HG03558 (cell line): ENCODE results near the gene MYLK.
"Not testable (repeated sequence)": the region's sequence is repeated elsewhere in the genome, so short reads cannot be mapped to it uniquely, and the experiment has no call there.

ENCODE experiments used
- ATAC-seq: cut with Tn5 transposase; IDR thresholded peaks from one replicate; pipeline ENCODE4 v1.9.1; 2021; ENCODE audit warnings: moderate number of reproducible peaks; ENCODE audit not compliant: unreplicated experiment; ENCODE audit errors: extremely low read depth

Gene MYLK

DNA sequence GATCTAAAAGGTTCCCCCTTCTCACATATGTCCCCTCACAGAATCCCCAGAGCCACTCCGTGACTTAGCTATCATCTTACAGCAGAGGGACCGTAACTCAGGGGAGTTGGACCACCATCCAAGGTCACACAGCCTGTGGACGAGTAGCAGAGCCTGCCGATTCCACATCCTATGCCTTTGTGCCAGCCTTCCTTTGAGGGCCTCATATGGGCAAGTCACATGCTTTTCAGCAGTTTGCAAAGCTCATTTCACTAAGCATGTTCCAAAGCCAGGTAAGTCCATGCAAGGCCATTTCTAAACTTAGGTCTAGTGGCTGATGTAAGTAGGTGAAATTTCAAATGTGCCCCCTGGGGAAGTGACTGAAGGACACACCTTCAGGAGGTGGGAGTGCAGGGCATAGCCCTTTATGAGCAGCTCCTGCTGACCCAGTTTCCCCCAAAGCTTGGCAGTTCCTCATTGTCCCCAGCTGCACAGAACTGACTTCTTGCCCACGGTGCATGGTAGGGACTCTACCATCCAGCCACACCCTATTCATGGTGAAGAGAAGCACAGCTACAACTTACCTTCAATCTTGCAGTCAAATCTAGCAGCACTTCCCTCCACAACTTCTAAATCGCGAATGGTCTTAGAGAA lies 265.9 kb downstream of the MYLK start:
- ATAC-seq, result no peak

DNA sequence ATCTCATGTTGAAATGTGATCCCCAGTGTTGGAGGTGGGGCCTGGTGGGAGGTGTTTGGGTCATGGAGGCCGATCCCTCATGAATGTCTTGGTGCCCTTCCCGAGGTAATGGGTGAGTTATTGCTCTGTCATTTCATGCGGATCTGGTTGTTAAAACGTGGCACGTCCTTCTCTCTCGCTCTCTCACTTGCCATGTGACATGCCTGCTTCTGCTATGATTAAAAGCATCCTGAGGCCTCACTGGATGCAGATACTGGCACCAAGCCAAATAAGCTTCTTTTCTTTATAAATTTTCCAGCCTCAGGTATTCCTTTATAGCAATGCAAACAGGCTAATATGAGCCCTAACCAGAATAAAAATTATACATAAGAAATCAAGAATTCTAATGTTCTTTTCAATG lies 267.5 kb downstream of the MYLK start:
- ATAC-seq, result no peak

DNA sequence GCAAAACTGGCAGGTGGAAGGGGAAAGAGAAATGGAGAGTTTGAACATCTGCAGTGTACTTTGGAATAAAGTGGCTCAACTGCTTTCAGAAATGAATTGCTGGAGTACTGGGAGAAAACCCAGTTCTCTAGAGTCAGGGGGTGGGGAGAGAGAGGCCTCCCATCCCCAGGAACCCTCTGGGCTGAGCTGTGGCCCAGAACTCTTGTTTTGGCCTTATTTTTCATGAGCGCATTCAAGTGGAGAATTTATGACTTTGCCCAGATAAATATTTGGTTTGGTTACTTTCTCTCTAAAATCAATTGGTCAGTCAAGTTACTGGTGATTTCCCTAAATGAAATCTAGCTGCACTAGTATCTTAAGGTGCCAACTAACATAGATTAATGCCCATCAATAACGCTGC lies 270.6 kb downstream of the MYLK start:
- ATAC-seq, result no peak

DNA sequence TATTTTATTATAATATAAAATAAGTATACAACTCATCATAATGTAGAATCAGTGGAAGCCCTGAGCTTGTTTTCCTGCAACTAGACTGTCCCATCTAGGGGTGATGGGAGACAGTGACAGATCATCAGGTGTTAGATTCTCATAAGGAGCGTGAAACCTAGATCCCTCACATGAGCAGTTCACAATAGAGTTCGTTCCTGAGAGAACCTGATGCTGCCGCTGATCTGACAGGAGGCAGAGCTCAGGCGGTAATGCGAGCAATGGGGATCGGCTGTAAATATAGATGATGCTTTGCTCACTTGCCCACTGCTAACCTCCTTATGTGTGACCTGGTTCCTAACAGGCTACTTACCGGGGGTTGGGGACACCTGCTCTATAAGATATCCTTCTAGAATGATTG lies 272.5 kb downstream of the MYLK start:
- ATAC-seq, result not testable (repeated sequence)

DNA sequence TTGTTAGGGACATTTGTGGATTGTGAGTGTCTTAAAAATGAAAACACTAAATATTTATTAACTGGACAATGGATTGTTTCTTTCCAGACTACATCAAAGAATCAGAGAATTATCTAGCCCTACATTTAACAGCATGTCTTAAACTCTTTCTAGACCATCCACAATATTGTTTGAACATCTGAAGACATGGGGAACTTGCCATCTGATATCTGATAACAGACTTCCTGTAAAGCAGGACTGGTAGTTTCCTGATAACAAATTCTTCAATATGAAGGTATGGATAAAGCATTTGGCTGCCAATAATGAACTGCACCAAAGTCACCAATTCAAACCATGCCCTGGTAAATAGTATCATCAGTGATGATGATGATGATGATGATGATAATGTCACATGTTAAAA lies 273.1 kb downstream of the MYLK start:
- ATAC-seq, result no peak

DNA sequence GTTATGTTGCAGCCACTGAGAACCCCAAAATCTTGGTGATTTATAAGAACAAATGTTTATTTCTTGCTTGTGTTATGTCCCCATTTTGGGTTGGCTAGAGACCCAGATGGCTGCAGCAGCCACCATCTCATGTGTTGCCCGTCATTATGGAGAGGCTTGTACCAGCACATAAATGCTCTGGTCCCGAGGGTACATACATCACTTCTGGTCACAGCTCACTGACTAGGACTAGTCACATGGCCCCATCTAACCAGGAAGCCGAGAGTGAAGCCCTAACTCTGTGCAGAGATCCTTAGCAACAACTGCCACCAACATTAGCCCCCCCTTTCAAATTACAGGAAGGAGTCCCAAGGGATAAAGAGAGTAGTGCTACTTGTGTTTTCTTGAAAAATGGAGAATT lies 273.8 kb downstream of the MYLK start:
- no peak for ATAC-seq

DNA sequence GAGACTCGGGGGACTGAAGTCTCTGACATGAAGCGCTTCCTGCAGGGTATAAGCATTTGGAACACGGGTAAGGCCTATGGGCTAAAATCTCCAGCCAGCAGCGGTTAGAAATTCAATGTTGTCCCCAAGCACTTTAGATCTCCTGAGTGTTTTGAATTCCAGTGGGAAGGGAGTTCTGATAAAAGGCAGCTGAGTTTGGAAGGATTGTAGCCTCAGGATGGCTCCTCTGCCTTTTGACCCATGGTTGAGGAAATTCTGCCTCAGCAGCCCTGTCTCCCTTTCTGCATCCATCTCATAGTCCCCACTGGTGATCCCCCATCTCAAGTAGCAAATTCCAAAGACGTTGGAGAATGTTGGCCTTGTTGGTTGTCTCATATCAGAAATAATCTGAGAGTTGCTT lies 275.1 kb downstream of the MYLK start:
- no peak for ATAC-seq

DNA sequence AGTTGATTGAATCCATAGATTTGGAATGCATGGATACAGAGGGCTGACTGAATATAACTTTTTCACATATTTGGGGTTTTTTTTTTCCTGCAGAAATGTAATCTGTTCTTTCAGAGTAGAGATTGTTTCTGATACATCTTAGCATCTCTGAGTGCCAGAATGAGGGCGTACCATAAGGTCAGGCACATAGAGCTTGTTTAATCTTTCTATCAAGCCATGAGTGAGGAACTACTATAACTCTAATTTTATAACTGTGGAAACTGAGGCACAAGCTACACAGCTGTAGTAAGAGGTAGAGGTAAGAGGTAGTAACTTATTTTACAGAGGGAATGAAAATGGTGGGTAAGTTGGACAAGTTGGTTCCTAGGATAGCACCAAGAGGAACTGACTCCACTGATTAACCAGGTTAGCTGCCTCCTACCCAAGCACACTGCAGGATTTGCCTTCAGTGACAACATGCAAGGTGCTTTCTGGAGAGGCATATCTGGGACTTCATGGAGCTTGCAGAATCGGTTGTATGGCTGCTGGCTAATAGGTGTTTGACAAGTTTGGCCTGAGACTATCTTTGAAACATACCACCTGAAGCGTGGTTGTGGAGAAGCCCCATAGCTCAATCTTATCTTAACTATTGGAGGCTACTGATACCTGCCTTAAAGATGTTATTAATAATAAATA lies 275.7 kb downstream of the MYLK start:
- no peak for ATAC-seq

DNA sequence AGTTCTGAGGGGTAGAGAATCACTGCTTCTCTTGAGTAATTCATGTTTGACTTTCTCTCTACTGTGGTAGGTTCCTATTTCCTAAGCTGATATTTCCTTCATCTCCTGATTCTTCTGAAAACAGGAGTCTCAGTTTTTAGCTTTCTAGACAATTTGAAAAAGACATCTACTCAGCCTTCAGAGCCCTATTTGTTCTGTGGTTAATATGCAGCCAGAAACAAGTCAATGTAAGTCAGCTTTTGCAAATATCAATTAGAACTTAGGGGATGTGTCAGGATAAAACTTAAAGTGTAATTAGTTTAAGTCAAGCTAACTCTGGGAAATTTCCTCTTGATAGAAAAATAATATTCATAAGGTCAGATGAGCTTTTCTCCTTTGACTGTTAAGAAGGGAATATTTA lies 277.6 kb downstream of the MYLK start:
- no peak for ATAC-seq

DNA sequence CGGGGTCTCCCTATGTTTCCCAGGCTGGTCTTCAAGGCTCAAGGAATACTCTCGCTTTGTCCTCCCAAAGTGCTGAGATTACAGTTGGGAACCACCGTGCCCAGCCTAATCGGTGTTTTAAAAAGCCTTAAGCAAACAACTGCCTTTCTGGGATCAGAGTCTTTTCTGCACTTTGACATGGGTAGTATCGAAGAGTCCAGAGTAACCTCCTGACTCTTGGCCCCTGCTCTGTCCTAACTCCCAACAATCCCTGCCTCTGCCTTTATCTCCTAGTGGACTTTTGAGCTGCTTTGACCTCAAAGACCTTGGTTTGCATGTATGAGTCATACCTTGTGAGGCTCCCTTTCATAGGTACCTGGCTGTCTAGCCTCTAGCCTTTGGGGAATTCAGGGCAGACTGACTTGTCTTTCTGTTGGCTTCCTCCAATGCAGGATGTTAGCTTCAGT lies 278.3 kb downstream of the MYLK start:
- ATAC-seq, result peak; percentile 50

DNA sequence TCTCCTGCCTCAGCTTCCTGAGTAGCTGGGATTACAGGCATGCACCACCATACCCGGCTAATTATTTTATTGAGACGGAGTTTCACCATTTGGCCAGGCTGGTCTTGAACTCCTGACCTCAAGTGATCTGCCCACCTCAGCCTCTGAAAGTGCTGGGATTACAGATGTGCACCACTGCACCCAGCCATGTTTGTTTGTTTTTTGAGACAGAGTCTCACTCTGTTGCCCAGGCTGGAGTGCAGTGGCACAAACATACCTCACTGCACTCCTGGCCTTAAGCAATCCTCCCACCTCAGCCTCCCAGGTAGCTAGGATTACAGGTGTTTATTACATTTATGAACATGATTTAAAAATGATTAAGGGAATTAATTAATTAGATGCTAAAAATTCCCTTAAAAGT lies 281.0 kb downstream of the MYLK start:
- not testable (repeated sequence) for ATAC-seq

DNA sequence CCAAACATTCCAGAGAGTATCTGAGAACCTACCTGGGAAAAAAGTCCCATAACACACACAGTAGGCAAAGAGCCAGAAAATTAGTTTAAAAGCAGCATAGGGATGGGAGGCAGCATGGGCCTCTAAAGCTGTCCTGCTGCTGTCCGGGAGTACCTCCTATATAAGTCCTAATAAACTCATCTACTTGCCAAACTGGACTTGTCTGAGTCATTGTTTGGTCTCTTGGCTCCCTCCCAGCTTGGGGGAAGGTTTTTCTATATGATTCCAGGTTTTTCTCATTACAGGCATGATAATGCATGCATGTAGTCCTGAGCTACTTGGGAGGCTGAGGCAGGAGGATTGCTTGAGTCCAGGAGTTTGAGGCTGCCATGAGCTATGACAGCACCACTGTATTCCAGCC lies 281.8 kb downstream of the MYLK start:
- no peak for ATAC-seq

DNA sequence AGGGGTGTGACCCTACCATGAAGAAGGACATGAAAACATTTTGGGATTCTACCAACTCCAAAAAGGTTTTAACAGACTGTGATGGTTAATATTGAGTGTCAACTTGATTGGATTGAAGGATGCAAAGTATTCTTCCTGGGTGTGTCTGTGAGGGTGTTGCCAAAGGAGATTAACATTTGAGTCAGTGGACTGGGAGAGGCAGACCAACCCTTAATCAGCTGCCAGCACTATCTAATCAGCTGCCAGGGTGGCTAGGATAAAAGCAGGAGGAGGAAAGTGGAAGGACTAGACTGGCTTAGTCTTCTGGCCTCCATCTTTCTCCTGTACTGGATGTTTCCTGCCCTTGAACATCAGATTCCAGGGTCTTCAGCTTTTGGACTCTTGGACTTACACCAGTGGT lies 283.3 kb downstream of the MYLK start:
- ATAC-seq, result not testable (repeated sequence)

DNA sequence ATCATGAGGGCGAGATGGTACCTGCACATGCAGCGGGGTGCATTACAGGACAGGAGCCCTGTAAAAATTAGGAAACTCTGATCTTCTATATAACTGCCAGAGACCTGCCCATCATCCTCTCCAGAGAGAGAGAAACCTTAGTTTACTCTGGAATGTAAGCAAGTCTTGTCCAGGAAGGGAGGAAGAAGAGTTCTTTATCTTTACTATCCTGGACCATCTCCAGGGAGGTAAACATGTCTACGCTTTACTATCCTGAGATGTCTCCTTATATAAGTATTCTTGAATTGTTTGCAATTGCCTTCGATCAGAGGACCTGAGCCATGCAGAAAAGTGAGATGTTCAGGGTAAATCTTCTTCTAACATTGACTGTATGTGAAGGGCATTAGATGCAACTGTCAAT lies 286.6 kb downstream of the MYLK start:
- no peak for ATAC-seq

DNA sequence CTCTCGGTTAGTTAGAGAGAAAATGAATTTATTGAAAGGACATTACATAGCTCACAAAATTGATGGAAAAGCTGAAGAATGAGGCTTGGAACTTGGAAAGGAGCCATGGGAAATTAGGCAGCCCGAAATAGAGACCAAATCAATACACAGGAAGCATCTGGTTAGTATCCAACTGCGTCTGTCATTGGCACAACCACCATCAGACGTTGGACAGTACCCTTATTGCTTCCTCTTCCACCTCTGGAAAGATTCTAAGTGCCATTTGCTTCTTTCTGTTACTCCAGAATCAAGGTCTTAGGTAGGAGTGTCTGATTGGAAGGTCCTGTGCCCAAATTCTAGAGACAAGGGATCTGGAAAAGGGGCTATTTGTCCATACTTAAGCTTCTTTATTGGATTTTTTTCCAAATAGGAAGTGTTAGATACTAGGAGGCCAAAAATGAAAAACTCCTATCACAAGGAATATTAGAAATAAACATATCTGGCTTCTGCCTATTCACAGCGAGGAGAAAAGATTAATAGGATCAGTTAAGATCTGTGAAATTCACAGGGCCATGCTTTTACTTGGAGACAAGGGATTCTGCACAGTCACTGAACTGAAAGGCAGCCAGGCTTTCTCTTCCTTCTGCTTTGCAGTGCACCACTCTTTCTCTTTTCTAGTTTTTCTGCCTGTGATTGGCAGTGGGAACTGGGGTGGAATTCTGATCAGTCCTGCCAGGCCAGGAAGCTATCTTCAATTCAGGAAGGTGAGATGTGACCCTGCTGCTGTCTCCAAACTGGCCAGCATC lies 288.5 kb downstream of the MYLK start:
- ATAC-seq, result no peak

DNA sequence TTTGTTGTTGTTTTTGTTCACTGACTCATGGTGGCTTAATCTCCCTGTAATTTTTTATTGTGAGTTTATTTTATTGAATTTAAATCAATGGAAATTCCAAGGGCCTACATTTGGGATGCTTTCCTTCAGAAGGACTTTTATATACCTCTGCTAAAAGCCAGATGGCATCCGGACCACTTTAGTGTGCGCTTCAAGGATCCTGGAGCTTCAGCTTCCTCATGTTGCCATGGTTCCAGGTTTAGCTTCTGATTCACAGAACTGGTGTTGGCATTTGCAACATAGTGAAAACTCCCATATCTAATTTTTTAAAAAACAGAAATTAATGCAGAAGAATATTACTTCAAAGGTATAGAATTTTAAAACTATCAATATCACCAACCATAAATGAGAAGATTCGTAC lies 290.8 kb downstream of the MYLK start:
- ATAC-seq, result no peak

DNA sequence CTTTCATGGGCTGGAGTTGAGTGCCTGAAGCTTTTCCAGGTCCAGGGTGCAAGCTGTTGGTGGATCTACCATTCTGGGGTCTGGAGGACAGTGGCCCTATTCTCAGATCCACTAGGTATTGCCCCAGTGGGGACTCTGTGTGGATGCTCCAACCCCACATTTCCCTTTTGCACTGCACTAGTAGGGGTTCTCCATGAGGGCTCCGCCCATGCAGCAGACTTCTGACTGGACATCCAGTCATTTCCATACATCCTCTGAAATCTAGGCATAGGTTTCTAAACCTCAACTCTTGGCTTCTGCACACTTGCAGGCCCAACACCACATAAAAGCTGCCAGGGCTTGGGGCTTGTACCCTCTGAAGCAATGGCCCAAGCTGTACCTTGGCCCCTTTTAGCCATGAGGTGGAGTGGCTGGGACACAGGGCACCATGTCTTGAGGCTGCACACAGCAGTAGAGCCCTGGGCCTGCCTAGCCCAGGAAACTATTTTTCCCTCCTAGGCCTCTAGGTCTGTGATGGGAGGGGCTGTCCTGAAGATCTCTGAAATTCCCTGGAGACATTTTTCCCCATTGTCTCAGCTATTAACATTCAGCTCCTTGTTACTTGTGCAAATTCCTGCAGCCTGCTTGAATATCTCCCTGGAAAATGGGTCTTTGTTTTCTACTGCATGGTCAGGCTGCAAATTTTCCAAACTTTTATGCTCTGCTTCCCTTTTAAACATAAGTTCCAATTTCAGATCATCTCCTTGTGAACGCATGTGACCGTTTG lies 293.3 kb downstream of the MYLK start:
- no peak for ATAC-seq

DNA sequence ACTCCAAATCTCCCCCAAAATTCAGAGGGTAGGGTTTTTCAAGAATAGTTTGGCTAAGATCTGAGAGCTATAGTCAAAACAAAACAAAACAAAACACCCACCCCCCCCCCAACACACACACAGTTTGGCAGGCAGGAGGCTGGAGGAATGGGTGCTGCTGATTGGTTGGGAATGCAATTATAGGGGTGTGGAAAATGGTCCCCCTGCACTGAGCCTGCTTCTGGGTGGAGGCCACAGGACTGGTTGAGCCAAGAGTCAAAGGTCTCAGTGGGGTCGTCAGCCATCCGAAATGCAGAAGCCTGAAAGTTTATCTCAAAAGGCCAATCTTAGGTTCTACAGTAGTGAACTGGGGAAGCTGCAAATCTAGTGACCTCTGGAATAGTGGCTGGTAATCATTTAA lies 296.7 kb downstream of the MYLK start:
- no peak for ATAC-seq

DNA sequence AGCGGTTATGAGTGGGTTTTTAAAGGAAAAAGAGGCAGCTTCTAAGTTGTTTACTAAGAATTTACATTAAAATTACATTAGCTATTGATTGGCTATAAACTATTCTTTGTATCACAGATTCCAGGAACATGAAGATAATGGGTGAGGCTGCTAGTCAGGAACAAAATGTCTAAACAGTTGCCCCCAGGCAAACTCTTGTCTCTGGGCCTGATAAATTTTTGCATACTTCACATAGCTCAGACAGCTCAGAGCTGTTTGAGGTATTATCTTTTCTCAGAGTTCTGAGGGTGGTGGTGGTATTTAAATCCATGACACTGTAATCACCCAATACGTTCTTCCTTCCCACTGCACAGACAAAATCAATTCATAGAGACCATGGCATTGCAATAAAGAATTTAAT lies 297.2 kb downstream of the MYLK start:
- no peak for ATAC-seq

DNA sequence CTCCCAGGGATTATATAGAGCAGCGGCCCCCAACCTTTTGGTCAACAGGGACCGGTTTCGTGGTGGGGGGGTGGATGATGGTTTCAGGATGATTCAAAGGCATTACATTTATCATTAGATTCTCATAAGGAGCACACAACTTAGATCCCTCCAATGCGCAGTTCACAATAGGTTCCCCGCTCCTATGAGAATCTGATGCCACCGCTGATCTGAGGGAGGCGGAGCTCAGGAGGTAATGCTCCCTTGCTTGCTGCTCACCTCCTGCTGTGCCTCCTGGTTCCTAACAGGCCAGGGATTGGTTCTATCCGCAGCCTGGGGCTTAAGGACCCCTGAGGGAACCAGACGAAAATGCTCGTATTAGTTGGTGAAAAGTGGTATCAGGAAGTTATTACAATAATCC lies 298.0 kb downstream of the MYLK start:
- ATAC-seq, result no peak
